Measurements from ENCODE around the gene NOL4L.
"Not testable (repeated sequence)": the region's sequence is repeated elsewhere in the genome, so short reads cannot be mapped to it uniquely, and the experiment has no call there.

The NOL4L gene

DNA sequence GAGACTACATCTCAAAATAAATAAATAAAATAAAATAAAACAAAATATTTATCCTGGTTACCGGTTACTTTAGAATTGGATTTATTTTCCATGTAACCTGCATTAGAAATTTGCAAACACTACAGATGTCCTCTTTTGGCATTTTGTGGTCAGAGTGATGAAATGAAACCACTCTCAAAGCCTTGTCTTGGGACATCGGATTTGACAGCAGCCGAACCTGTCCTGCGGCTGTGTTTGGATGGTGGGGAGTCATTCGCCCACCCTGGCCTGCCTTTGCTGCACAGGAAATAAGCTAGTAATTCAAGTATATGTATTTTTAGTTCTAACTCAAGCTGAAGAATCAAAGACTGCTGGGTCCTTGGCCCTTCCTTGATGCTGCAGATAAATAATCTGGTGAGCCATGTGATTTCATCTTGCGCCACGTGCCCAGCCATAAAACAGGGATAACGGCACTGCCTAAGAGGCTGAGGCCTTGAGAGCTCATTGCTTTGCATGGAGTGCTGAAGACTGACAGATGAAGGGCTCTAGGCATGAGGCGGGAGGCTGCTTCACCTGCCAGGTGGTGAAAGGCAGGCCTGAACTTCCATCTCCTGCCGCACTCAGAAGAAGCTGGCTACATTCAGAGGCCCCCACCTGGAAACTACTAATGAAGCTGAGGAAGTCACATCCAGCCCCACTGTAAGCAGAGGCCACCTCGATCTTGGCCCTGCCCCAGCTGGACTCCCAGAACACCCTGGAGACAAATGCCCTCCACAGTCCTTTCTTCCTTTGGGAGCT lies 76.9 kb downstream of the NOL4L start:
- no peak for DNase-seq (ENCODE audit: low spot score)

- no peak for DNase-seq (ENCODE audit: low spot score)
Measured at GRCh38 chr20:32506721-32507120, 78.4 kb downstream of the NOL4L start.

DNA sequence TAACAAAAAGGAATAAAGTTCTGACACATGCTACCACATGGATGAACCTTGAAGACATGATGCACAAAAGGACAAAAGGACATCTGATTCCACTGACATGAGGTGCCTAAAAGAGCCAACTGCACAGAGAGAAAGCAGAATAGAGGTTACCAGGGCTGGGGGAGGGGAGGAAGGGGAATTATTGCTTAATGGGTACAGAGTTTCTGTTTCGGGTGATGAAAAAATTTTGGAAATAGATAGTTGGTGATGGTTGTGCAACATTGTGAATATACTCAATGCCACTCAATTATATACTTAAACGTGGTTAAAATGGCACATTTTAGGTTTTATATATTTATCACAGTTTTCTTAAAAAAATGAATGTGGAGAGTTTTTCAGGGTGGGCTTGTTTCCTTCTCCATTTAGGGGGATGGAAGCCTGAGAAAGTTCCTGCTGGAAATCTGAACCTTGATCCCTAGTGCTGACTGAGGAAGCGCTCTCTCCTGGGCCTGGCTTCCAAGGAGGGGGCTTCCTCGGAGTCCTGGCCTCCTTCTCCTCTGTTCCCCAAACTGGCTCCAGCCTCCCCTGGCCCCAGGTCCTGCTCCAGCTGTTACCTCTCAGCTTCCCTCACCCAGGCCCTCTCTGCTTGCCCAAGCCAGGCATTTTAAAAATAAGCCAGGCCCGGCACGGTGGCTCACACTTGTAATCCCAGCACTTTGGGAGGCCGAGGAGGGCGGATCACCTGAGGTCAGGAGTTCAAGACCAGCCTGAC lies 79.2 kb downstream of the NOL4L start:
- DNase-seq (ENCODE audit: low spot score) = no peak

GRCh38 chr20:32501709-32502108 lies 83.4 kb downstream of the NOL4L start:
- no peak for DNase-seq (ENCODE audit: low spot score)

- DNase-seq (ENCODE audit: low spot score) = no peak
Measured at GRCh38 chr20:32497589-32498224, 87.4 kb downstream of the NOL4L start.

DNA sequence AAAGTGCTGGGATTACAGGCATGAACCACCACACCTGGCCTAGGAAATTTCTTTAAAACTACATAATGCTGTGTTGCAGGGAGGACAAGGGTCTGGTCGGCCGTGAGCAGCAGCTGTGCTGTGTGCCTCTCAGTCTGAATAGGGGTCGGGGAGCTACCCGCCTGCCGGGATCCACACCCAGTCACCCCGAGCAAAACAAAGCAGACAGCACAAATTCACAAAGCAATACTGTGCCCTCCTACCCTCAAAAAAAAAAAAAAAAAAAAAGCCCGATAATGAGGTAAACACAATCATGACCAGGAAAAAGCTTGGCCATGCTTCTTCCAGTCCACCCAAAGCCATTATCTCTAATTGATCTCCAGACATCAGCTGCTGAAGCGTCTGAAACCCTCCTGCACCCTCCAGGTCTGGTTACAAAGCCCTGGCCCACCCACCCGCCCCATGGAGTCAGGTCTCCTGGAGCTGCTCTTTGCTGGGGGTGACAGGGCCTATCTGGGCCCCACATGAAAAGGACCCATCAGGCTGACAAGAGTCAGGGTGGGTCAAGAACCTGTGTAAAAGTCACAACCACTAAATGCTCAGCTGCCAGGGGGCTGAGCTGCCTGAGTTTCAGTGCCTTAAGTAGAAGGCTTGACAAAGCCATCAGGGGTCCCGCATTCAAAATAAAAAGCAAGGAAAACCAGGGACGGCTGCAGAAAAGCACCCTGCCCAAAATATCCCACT lies 88.2 kb downstream of the NOL4L start:
- DNase-seq (ENCODE audit: low spot score) = no peak

DNA sequence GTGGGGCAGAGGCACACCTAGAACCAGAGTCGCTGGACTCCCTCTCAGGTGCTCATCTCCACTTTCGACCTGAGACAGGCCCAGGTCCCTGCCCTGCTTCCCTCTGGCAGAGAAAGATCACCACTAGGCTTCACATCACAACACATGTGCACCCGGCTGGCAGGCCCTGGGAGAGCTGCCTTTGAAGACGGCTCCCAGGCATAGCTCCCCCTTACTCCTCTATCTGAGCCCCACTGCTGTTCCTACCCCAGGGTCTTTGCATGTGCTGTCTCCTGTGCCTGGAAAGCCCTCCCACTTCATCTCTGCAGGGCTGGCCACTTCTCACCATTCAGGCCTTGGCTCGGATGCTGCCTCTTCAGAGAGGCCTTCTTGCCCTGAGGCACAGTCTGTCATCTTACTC lies 89.2 kb downstream of the NOL4L start:
- no peak for DNase-seq (ENCODE audit: low spot score)

- no peak for DNase-seq (ENCODE audit: low spot score)
Measured at GRCh38 chr20:32495217-32495565, 89.9 kb downstream of the NOL4L start.

- DNase-seq (ENCODE audit: low spot score) = no peak
Measured at GRCh38 chr20:32494483-32495216, 90.5 kb downstream of the NOL4L start.

DNA sequence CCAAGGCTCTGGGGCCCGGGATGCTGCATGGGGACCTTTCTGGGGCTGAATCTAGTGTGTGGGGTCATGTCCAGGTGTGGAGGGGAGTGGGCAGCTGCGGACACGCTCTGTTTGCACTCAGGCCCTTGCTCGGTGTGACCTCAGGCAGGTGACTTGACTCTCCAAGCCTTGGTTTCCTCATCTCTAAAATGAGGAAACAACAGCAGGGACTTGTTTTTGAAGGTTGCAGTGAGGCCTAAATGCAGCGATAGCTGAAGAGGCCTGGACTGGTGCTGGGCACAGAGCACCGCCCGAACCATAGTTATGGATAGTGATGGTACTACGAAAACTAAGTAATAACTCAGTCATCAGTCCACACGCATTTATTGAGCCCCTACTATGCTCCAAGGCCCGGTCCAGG lies 91.8 kb downstream of the NOL4L start:
- no peak for DNase-seq (ENCODE audit: low spot score)

DNA sequence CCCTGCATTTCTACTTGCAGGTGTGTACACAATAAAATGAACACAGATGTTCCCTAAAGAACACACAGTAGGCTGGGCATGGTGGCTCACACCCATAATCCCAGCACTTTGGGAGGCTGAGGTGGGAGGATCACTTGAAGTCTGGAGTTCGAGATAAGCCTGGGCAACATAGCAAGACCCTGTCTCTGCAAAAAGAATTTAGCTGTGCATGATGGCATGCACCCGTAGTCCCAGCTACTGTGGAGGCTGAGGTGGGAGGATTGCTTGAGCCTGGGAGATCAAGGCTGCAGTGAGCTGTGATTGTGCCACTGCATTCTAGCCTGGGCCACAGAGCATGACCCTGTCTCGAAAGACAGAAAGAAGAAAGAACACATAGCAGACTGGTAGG lies 93.4 kb downstream of the NOL4L start:
- DNase-seq (ENCODE audit: low spot score) = not testable (repeated sequence)

GRCh38 chr20:32490942-32491763 lies 94.0 kb downstream of the NOL4L start:
- no peak for DNase-seq (ENCODE audit: low spot score)

DNA sequence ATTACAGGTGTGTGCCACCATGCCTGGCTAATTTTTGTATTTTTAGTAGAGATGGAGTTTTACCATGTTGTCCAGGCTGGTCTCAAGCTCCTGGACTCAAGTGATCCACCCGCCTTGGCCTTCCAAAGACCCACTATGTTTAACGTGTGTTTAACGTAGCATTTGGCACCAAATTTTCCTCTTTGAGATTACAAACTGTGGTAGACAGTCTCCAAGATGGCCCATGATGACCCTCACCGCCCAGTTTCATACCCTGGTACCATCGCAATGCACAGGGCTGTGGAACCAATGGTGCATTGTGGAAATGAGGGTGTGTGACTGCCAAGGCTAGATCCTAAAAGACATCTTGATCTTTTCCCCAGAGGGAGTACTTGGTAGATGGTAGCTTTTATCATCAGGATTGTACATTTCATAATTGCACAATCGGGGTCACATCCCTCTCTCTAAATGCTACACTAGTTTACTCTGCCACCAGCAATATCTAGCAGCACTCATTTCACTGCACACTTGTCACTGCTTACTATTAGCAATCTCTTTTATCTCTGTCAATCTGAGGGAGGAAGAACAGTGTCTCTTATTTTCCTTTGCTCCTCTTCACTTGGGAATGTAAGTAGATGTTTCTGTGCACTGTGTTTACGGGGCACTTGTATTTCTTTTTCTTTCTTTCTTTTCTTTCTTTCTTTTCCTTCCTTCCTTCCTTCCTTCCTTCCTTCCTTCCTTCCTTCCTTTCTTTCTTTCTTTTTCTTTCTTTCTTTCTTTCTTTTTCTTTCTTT lies 96.9 kb downstream of the NOL4L start:
- DNase-seq (ENCODE audit: low spot score) = no peak

DNA sequence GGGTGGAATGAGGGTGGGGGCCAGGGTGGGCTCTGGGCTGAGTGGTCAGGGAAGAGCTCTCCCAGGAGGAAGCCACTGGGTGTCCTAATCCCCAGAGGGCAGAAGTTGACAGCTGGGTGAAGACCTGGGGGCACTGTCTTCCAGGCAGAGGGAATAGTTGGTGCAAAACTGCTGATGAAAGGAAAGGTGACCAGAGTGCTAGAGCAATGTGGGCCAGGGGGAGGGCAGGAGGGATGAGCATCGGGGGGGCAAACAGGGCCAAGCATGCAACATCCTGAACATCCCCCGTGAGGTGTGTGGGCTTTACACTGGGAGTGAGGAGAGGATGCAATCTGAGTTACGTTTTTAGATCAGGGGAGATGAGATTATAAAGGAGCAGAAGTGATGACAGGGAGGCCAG lies 97.8 kb downstream of the NOL4L start:
- no peak for DNase-seq (ENCODE audit: low spot score)

GRCh38 chr20:32485770-32486478 lies 99.2 kb downstream of the NOL4L start:
- DNase-seq (ENCODE audit: low spot score) = no peak

DNA sequence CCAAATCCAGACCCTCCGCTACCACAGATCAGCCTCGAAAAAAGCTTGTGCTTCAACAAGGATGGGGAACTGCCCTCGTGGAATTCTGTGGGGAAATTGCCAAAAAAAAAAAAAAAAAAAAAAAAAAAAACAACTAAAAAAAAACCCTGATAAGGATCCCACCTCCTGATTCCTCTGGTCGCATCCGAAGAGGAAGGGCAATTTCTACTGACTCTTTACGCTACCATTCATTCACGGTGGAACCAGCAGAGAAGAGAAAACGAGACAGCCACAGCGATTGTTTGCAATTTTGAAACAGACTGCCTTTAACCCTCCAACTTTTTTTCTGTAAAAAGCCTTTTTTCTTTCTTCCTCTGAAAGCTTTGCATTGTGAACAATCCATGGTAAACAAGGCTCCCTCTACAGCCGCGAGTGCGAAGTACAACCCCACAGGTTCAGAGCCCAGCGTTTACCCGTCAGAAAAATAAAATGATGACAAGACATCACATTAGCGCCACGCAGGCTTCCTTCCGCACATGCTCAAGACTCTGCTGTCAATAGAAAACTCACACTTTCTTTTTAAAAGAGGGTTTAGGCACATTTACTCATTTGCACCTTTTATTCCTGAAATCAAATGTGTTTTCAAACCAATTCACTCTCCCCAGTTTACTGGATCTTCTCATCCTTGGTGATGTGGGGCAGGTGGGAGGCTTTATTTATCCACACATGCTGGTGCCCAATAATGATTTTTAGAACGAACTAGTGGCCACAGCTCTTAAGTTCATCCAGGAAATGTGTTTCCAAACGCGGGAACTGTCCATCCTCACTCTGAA lies 100.0 kb downstream of the NOL4L start:
- peak; percentile 52 for DNase-seq (ENCODE audit: low spot score)

DNA sequence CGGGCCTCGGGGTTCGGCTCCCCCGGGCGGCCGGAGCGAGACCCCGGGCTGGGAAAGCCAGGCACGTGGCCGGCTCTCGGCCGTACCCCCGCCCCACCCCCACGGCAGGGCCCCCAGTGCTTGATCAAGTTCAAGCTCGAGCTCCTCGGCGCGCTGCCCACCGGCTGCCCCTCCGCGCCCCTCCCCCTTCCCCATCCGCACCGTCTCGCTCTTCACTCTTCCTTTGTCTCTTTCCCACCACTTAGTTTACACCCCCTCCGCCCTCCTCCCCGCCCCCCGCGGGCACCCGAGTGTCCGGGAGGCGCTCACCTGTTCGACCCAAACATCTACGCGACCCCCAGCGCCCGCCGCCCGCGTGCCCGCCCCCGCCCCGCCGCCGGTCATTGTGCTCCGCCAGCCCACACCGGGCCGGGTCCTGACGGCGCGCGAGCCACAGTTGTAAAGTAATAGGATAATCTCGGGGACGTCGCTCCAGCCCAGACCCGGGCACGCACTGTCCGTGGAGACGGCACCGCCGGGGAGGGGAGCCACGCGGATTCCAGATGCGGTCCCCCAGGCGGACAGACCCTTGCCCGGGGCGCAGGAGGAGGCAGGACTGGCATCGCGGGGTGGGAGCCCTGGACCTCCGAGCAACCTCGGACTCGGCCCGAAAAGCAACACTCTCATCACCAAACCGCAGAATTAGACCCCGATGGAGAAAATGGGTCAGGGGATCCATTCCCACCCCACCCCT lies 100.7 kb downstream of the NOL4L start:
- peak; percentile 48 for DNase-seq (ENCODE audit: low spot score)

All from iPS-NIHi11 (cell line).